ENCODE results near the gene CCM2. TPM values are rescaled to one million over a fixed set of nuclear protein-coding genes. Genes with fewer than 3 reads are reported as not detected.

The CCM2 gene
- total RNA-seq, 2 experiments from 2014 or later = 58.9 to 89.1 TPM

GRCh38 chr7:44984478-44984758 lies 15.6 kb upstream of the CCM2 start:
- Histone ChIP-seq H3K79me2 (ENCODE audit: insufficient read depth, low read depth, low read length) (peaks cover 54% of the 10 kb centered on the region), H3K4me3 (ENCODE audit: low read depth, low read length, poor library complexity, severe bottlenecking) (peak overlapping the region; percentile 94)
- intact Hi-C loops (cut with micrococcal nuclease; ENCODE audit: unreplicated experiment) = no loop called here

GRCh38 chr7:44985033-44985695 lies 14.8 kb upstream of the CCM2 start:
- no peak for DNase-seq (ENCODE audit: low spot score)
- H3K27ac ChIP-seq (ENCODE audit: low read depth, low read length, poor library complexity, severe bottlenecking) = peak overlapping the region; percentile 70
- ChIA-PET CTCF (ENCODE audit: unreplicated experiment) (interaction anchor here (0.6 to 1.6 kb wide), 3 partner anchors 11 to 15 kb away, joined by 3 to 6 read pairs (median 3); partner anchors contain the start of gene CCM2), POLR2A (interaction anchor here (1.8 to 15.1 kb wide), 2 partner anchors 9 to 15 kb away, joined by 5 to 206 read pairs; partner anchors contain the start of gene CCM2)
- H3K79me2 ChIP-seq (ENCODE audit: insufficient read depth, low read depth, low read length) = peaks cover 54% of the 10 kb centered on the region
- peak overlapping the region; percentile 94 for H3K4me3 ChIP-seq (ENCODE audit: low read depth, low read length, poor library complexity, severe bottlenecking)
- TF ChIP-seq CTCF (conservative IDR thresholded peaks at IDR 0.05; ENCODE audit: low read length) = no peak
- no peak for TF ChIP-seq EZH2phosphoT487 (IDR thresholded peaks at IDR 0.05; ENCODE audit: borderline replicate concordance, low read depth, low read length)
- H3K4me2 ChIP-seq (ENCODE audit: low read length) = peak overlapping the region; percentile 95
- H3K36me3 ChIP-seq (ENCODE audit: insufficient read depth, low read length) = peaks cover 60% of the 10 kb centered on the region
- H4K20me1 ChIP-seq (ENCODE audit: insufficient read depth, low read length) = peaks cover 29% of the 10 kb centered on the region; the same call in 1 of the 2 replicates
- TSS peak; percentile 80 for BruUV-seq (replicated peaks)
- no peak overlapping the region for H2AFZ ChIP-seq (ENCODE audit: low read length)
- no peaks in the 10 kb centered on the region for H3K9me2 ChIP-seq (ENCODE audit: insufficient read depth, low read length)
- H3K9me3 ChIP-seq (ENCODE audit: low read length) = no peaks in the 10 kb centered on the region
- peaks cover 62% of the 10 kb centered on the region for H3K4me1 ChIP-seq (ENCODE audit: insufficient read depth, low read length, poor library complexity, severe bottlenecking)
- intact Hi-C loops (cut with micrococcal nuclease; ENCODE audit: unreplicated experiment) = loop anchor here (1.0 kb wide), 1 partner anchor 17 kb away; no protein-coding TSS in a partner anchor

More at GRCh38 chr7:44984478-44984758, 15.6 kb upstream of the CCM2 start:
- Histone ChIP-seq H3K4me2 (ENCODE audit: low read length) (peak overlapping the region; percentile 95), H3K36me3 (ENCODE audit: insufficient read depth, low read length) (peaks cover 67% of the 10 kb centered on the region), H2AFZ (ENCODE audit: low read length) (no peak overlapping the region), H3K4me1 (ENCODE audit: insufficient read depth, low read length, poor library complexity, severe bottlenecking) (peaks cover 70% of the 10 kb centered on the region), H3K27ac (ENCODE audit: low read depth, low read length, poor library complexity, severe bottlenecking) (peak overlapping the region; percentile 70), H3K9me3 (ENCODE audit: low read length) (no peaks in the 10 kb centered on the region), H4K20me1 (ENCODE audit: insufficient read depth, low read length) (peaks cover 29% of the 10 kb centered on the region; the same call in 1 of the 2 replicates), H3K9me2 (ENCODE audit: insufficient read depth, low read length) (no peaks in the 10 kb centered on the region)
- POLR2A ChIA-PET = interaction anchor here (1.8 to 15.1 kb wide), 2 partner anchors 10 to 16 kb away, joined by 5 to 206 read pairs; partner anchors contain the start of gene CCM2
- CTCF ChIA-PET (ENCODE audit: unreplicated experiment) = no interaction called here
- no peak for DNase-seq (ENCODE audit: low spot score)
- no TSS peak for BruUV-seq (replicated peaks)
- no peak for TF ChIP-seq CTCF (conservative IDR thresholded peaks at IDR 0.05; ENCODE audit: low read length)
- no peak for TF ChIP-seq EZH2phosphoT487 (IDR thresholded peaks at IDR 0.05; ENCODE audit: borderline replicate concordance, low read depth, low read length)

- POLR2A ChIA-PET = interaction anchor here (1.8 to 15.1 kb wide), 2 partner anchors 9 to 14 kb away, joined by 5 to 206 read pairs; partner anchors contain the start of gene CCM2
- H3K9me2 ChIP-seq (ENCODE audit: insufficient read depth, low read length) = no peaks in the 10 kb centered on the region
- TF ChIP-seq EZH2phosphoT487 (IDR thresholded peaks at IDR 0.05; ENCODE audit: borderline replicate concordance, low read depth, low read length) (no peak), CTCF (conservative IDR thresholded peaks at IDR 0.05; ENCODE audit: low read length) (no peak)
- H3K79me2 ChIP-seq (ENCODE audit: insufficient read depth, low read depth, low read length) = peaks cover 54% of the 10 kb centered on the region
- peak overlapping the region; percentile 94 for H3K4me3 ChIP-seq (ENCODE audit: low read depth, low read length, poor library complexity, severe bottlenecking)
- H3K9me3 ChIP-seq (ENCODE audit: low read length) = no peaks in the 10 kb centered on the region
- CTCF ChIA-PET (ENCODE audit: unreplicated experiment) = interaction anchor here (0.6 to 1.6 kb wide), 3 partner anchors 11 to 15 kb away, joined by 3 to 6 read pairs (median 3); partner anchors contain the start of gene CCM2
- no TSS peak for BruUV-seq (replicated peaks)
- H2AFZ ChIP-seq (ENCODE audit: low read length) = no peak overlapping the region
- H3K27ac ChIP-seq (ENCODE audit: low read depth, low read length, poor library complexity, severe bottlenecking) = peak overlapping the region; percentile 70
- peaks cover 29% of the 10 kb centered on the region; the same call in 1 of the 2 replicates for H4K20me1 ChIP-seq (ENCODE audit: insufficient read depth, low read length)
- H3K36me3 ChIP-seq (ENCODE audit: insufficient read depth, low read length) = peaks cover 53% of the 10 kb centered on the region
- H3K4me2 ChIP-seq (ENCODE audit: low read length) = peak overlapping the region; percentile 95
- H3K4me1 ChIP-seq (ENCODE audit: insufficient read depth, low read length, poor library complexity, severe bottlenecking) = peaks cover 60% of the 10 kb centered on the region
- no peak for DNase-seq (ENCODE audit: low spot score)
- intact Hi-C loops (cut with micrococcal nuclease; ENCODE audit: unreplicated experiment) = loop anchor here (1.0 kb wide), 2 partner anchors 13 to 16 kb away; no protein-coding TSS in a partner anchor
These were observed 14.1 kb upstream of the CCM2 start for GRCh38 chr7:44985900-44986217.
